HG02763 (cell line): ENCODE measurements around the gene PKNOX2.

Experiments
- ATAC-seq: cut with Tn5 transposase; IDR thresholded peaks from one replicate; pipeline ENCODE4 v1.9.1; 2021; ENCODE audit warnings: mild to moderate bottlenecking, moderate library complexity; ENCODE audit not compliant: unreplicated experiment

PKNOX2 gene

DNA sequence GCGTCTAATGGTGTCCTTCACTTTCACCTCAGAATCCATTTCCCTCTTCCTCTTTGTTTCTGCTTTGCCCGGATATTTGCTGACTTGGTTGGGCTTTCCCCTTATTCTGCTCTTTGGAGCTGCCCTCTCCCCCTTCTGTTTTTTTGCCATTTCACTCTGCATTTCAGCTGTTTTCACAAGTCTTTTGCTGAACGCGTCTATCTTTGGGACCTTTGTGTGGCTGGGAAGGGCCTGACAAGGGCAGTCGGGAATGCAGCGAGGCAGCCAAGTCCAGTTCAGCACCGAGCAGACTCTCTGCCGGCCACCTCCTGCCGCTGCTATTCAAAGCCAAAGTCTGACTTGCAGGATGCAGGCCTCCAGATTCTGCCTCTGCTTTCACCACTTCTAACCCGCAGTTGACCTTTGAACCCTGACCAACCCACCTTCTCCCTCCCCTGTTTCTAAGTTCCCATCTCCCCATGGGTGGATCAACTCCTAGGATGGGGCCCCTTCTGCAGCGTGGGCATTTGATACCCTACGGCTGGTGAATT lies 293.3 kb downstream of the PKNOX2 start:
- ATAC-seq, result no peak

GRCh38 chr11:125460275-125460674 lies 295.7 kb downstream of the PKNOX2 start:
- no peak for ATAC-seq

- ATAC-seq, result no peak
Measured at GRCh38 chr11:125463590-125464269, 299.2 kb downstream of the PKNOX2 start.

DNA sequence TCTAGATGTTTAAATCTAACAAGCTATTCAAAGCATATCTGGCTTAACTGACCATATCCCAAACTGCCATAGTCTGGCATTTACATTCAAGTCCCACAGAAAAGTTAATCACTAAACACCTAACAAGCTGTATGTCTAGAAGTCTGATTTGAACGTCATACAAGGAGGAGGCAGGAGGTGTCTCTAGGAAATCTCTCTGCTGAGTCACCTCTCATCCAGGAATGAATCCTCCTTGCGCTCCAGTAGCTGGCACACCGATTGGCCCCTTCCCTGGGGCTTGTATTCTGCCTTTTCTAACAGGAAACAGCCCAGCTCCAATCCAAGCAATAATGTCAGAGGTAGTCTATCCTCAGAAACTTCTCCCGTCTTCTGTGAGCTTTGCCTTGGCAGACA lies 299.7 kb downstream of the PKNOX2 start:
- ATAC-seq, result no peak

DNA sequence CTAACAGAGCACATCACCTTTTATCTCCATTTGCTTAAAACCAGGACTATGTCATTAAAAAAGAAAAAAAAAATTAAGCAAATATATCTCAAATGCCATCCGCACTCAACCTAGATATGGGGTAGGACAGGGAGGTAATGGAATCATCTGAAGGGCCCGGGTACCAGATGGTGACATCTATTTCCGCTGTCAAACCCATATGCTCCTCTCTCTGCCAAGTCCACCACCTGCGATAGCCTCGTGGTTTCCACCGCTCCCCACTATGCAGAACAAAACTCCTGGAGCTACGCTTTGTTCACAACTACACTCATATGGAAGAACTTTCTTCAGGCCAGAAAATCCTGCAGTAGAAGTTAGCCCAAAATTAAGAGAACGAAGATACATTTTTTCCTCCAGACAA lies 300.1 kb downstream of the PKNOX2 start:
- no peak for ATAC-seq

DNA sequence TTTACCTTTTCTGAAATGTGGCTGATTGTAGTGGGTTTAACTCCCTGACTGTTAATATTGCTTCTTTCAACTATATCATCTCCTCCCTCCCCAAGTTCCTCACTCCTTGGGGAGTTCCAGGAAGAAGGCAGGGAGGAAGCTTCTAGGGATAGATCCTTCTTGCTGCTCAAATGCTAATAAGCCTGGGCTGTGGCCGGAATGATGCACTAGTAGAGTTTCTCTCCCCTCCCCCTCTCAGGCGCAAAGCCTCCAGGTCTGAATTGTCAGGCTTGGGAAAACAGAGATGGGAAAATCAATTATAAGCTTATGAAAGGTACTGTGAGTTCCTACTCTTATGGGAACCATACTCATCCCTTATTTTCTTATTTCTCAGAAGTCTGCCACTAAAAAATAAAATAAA lies 300.7 kb downstream of the PKNOX2 start:
- ATAC-seq, result no peak

DNA sequence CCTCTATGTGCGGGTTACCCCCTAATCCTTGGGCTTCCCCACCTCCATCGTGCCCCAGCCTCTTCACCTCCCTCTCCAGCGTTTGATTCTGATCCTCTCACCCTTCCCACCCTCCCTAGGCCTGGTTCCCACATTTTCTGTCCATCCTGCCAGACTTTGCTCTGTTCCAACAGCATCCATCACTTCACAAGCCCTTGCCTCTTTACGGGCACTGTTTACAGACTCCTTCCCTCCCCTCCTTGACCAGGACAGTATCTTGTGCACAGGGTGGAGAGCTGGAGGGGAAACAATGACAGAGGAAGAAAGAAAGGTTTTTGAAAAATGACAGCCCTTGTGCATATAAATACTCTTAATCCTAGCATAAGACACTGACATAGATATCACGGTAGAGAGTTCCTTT lies 301.1 kb downstream of the PKNOX2 start:
- ATAC-seq, result no peak

DNA sequence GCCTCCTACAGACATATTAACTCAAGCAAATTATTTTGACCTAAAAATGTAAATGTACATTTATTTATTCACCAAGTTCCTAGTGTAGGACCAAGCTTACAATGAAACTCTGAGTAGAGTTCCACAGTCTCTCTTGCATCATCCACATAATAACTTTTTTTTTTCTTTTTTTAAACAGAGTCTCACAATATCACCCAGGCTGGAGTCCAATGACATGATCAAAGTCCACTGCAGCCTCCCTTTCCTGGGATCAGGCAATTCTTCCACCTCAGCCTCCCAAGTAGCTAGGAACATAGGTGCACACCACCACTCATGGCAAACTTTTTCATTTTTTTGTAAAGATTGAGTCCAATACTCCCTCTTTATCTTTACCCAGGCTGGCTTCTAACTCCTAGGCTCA lies 303.5 kb downstream of the PKNOX2 start:
- no peak for ATAC-seq

GRCh38 chr11:125468852-125469251 lies 304.3 kb downstream of the PKNOX2 start:
- ATAC-seq, result no peak

DNA sequence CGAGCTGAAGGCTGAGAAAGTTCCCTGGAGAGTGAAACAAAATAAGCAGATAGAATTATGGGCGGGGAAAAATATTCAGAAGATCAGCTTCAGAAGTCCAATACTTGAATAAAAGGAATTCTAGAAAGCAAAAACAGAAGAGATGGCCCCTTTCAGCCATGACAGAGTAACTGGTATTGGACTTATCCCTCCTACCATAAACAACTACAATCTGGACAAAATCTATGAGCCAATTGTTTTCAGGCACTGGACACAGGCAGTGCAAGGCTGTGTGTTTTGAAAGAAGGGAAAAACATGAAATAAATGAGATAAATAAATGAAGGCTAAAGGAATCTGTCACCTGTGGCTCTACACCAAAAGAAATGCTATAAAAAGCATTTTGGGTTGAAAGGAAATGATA lies 305.8 kb downstream of the PKNOX2 start:
- no peak for ATAC-seq

- no peak for ATAC-seq
Measured at GRCh38 chr11:125476721-125477120, 312.2 kb downstream of the PKNOX2 start.

DNA sequence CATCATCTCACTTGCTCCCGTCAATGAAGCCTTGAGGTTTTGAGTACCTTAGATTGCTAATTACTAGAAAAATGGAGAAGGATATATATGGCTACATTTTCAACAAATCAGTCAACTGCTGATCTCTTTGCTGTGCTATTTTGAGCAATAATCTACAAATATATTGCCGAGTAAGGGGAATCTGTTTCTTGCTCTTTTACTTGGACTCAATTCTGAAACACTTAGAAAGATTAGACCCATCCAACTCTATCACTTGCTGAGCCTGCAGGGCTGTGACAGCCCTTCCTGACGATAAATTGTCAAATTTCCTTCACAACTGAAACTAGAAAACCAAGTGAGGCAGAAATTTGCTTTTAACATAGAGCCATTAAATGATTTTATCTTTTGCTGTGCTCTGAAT lies 314.6 kb downstream of the PKNOX2 start:
- no peak for ATAC-seq

DNA sequence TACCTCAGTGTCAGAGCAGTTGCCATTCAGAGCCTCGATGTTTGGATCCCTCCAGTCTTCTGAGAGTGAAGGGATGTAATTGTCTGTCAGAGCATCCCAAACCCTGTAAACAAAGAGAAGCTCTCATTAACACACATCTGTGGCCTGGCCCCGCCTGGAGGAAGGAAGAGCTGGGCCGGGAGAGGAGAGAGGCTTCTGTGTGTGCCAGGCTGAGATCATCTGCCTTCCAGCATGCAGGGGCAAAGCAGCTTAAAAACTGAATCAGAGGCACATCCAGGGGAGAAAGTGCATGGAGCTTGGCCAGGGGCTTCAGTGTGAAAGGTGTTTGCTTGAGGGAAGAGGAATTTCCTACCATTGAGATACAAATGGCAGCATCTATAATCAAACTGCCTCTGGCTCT lies 317.0 kb downstream of the PKNOX2 start:
- no peak for ATAC-seq
